Subcutaneous abdominal adipose tissue (tissue), 5 donors: Measurements from ENCODE around the gene PHKA2.
"Not testable (repeated sequence)": the region's sequence is repeated elsewhere in the genome, so short reads cannot be mapped to it uniquely, and the experiment has no call there.

Source experiments
- H3K27ac ChIP-seq: one replicate; pipeline ENCODE4 v1.7.0; 2013; ENCODE audit warnings: low read depth, mild to moderate bottlenecking, inconsistent platforms, low read length, moderate library complexity
- H3K27me3 ChIP-seq, 5 donors: one replicate each; pipeline ENCODE4 v1.7.0; 2013; ENCODE audit warnings: low read length in 5 of 5, inconsistent platforms in 1 of 5; ENCODE audit not compliant: control insufficient read depth in 5 of 5, insufficient read depth in 4 of 5
- H3K36me3 ChIP-seq, 5 donors: one replicate each; pipeline ENCODE4 v1.7.0; 2013; ENCODE audit warnings: low read length in 5 of 5; ENCODE audit not compliant: control insufficient read depth in 5 of 5, insufficient read depth in 5 of 5
- H3K4me1 ChIP-seq, 5 donors: one replicate each; pipeline ENCODE4 v1.7.0; 2013; ENCODE audit warnings: low read length in 5 of 5, mild to moderate bottlenecking in 3 of 5, moderate library complexity in 1 of 5; ENCODE audit not compliant: control insufficient read depth in 5 of 5, insufficient read depth in 5 of 5
- H3K4me3 ChIP-seq, 5 donors: one replicate each; pipeline ENCODE4 v1.7.0; 2013; ENCODE audit warnings: low read length in 5 of 5, low read depth in 1 of 5
- H3K9ac ChIP-seq, 5 donors: one replicate each; pipeline ENCODE4 v1.7.0; 2013; ENCODE audit warnings: low read length in 5 of 5, mild to moderate bottlenecking in 4 of 5, moderate library complexity in 3 of 5
- H3K9me3 ChIP-seq, 5 donors: one replicate each; pipeline ENCODE4 v1.7.0; 2013; ENCODE audit warnings: low read length in 5 of 5; ENCODE audit not compliant: control insufficient read depth in 5 of 5
- donor health status: healthy.
- donor health status: healthy.
- donor health status: healthy.
- donor health status: healthy.
- donor health status: healthy.

Gene PHKA2

GRCh38 chrX:18983666-18984380, at the start of gene PHKA2:
Gene PHKA2 (minus strand): TSS chrX:18984114. CDS start chrX:18983932, 182 bp downstream.
- Histone ChIP-seq H3K4me1 (peaks cover 0 to 26% (median 20%) of the 10 kb centered on the region in 5 donors), H3K36me3 (peaks cover 0 to 7% (median 0%) of the 10 kb centered on the region in 5 donors), H3K4me3 (peak within 1 kb of the TSS; percentile 70 to 87 (median 75)), H3K9me3 (no peaks in the 10 kb centered on the region), H3K27ac (peak within 1 kb of the TSS; percentile 80), H3K9ac (peak within 1 kb of the TSS; percentile 63 to 80 (median 70)), H3K27me3 (peaks cover 0 to 13% (median 2%) of the 10 kb centered on the region in 5 donors)

- Histone ChIP-seq H3K36me3 (no peaks in the 10 kb centered on the region), H3K4me1 (no peaks in the 10 kb centered on the region), H3K9me3 (no peaks in the 10 kb centered on the region), H3K27ac (no peak overlapping the region), H3K9ac (no peak overlapping the region), H3K27me3 (no peaks in the 10 kb centered on the region), H3K4me3 (no peak overlapping the region)
These were observed 46.9 kb upstream of the PHKA2 start for GRCh38 chrX:19030805-19031204.

DNA sequence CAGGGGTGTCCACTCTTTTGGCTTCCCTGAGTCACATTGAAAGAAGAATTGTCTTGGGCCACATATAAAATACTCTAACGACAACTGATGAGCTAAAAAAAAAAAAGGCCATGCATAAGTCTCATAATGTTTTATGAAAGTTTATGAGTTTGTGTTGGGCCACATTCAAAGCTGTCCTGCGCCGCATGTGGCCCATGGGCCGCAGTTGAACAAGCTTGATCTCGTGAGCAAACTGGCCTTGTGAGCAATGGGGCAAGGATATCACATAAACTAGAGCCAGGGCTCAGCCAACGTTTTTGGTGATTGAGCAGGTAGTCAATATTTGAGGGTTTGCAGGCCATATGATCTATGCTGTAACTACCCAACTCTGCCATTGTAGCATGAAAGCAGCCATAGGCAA, 44.6 kb upstream of the PHKA2 start:
- peaks cover 0 to 7% (median 0%) of the 10 kb centered on the region in 5 donors for H3K27me3 ChIP-seq

GRCh38 chrX:19024366-19024765, 40.5 kb upstream of the PHKA2 start:
- no peak overlapping the region for H3K4me3 ChIP-seq
- H3K9ac ChIP-seq = no peak overlapping the region
- no peak overlapping the region for H3K27ac ChIP-seq
- peaks cover 0 to 5% (median 0%) of the 10 kb centered on the region in 5 donors for H3K4me1 ChIP-seq
- peaks cover 0 to 7% (median 0%) of the 10 kb centered on the region in 5 donors for H3K27me3 ChIP-seq
- no peaks in the 10 kb centered on the region for H3K36me3 ChIP-seq
- H3K9me3 ChIP-seq = no peaks in the 10 kb centered on the region

More for the DNA sequence above, 44.6 kb upstream of the PHKA2 start:
- Histone ChIP-seq H3K36me3 (no peaks in the 10 kb centered on the region), H3K9me3 (no peaks in the 10 kb centered on the region), H3K4me1 (peaks cover 0 to 1% (median 0%) of the 10 kb centered on the region in 5 donors), H3K9ac (no peak overlapping the region), H3K4me3 (no peak overlapping the region), H3K27ac (no peak overlapping the region)

DNA sequence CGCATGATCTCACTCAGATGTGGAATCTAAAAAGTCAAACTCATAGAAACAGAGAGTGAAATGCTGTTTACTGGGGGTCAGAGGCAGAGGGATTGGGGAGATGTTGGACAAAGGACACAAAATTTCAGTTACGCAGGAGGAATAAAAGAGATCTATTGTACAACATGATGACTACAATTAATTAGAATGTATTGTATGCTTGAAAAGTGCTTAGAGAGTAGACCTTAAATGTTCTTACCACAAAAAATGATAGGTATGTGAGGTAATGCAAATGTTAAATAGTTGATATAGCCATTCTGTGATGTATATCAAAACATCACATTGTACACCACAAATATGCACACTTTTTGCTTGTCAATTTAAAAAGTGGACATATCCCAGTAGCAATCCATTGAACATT, 36.1 kb upstream of the PHKA2 start:
- peaks cover 0 to 7% (median 0%) of the 10 kb centered on the region in 5 donors for H3K27me3 ChIP-seq
- H3K9ac ChIP-seq = no peak overlapping the region
- no peaks in the 10 kb centered on the region for H3K9me3 ChIP-seq
- no peak overlapping the region for H3K4me3 ChIP-seq
- H3K36me3 ChIP-seq = no peaks in the 10 kb centered on the region
- no peak overlapping the region for H3K27ac ChIP-seq
- peaks cover 0 to 6% (median 0%) of the 10 kb centered on the region in 5 donors for H3K4me1 ChIP-seq

- H3K9ac ChIP-seq = no peak overlapping the region
- no peaks in the 10 kb centered on the region for H3K36me3 ChIP-seq
- H3K4me3 ChIP-seq = no peak overlapping the region
- H3K9me3 ChIP-seq = no peaks in the 10 kb centered on the region
- no peak overlapping the region for H3K27ac ChIP-seq
- peaks cover 0 to 10% (median 0%) of the 10 kb centered on the region in 5 donors for H3K4me1 ChIP-seq
- H3K27me3 ChIP-seq = peaks cover 0 to 9% (median 0%) of the 10 kb centered on the region in 5 donors
These were observed 33.4 kb upstream of the PHKA2 start for GRCh38 chrX:19017271-19017670.

DNA sequence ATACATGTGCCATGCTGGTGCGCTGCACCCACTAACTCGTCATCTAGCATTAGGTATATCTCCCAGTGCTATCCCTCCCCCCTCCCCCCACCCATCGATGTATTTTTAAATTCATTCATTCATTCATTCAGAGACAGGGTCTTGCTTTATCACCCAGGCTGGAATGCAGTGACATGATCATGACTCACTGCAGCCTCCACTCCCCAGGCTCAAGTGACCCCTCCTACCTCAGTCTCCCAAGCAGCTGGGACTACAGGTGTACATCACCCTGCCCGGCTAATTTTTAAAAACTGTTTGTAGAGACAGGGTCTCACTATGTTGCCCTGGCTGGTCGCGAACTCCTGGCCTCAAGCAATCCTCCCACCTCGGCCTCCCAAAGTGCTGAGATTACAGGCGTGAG, 32.7 kb upstream of the PHKA2 start:
- H3K27me3 ChIP-seq, H3K9me3 ChIP-seq, H3K27ac ChIP-seq, H3K4me1 ChIP-seq, H3K9ac ChIP-seq, H3K36me3 ChIP-seq, H3K4me3 ChIP-seq: not testable (repeated sequence)

GRCh38 chrX:19007868-19008267, 24.0 kb upstream of the PHKA2 start:
- Histone ChIP-seq H3K27ac (no peak overlapping the region), H3K36me3 (peaks cover 0 to 9% (median 4%) of the 10 kb centered on the region in 5 donors), H3K4me1 (no peaks in the 10 kb centered on the region), H3K9me3 (no peaks in the 10 kb centered on the region), H3K4me3 (no peak overlapping the region), H3K27me3 (peaks cover 0 to 4% (median 0%) of the 10 kb centered on the region in 5 donors), H3K9ac (no peak overlapping the region)

DNA sequence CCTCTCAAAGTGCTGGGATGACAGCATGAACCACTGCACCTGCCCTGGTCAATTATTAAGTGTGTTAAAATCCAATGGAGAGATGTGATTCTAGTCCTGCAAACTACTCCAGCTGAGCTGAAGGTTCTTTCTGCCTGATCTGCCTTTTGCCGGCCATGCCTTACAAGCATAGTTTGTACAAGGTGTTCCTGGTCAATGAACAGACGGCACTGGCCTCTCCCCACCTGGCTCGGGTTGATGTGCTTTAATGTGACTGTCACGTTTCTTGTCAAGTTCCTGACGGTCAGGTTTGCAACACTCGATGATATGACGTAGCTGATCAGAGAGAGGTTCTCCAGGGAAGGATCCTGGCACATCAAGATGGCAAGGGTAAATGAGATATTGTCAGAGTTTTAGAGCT, 23.1 kb upstream of the PHKA2 start:
- Histone ChIP-seq H3K36me3 (peaks cover 0 to 9% (median 4%) of the 10 kb centered on the region in 5 donors), H3K4me3 (no peak overlapping the region), H3K9me3 (no peaks in the 10 kb centered on the region), H3K9ac (no peak overlapping the region), H3K27ac (no peak overlapping the region), H3K27me3 (peaks cover 0 to 4% (median 0%) of the 10 kb centered on the region in 5 donors), H3K4me1 (no peaks in the 10 kb centered on the region)

- Histone ChIP-seq H3K27me3 (peaks cover 0 to 4% (median 0%) of the 10 kb centered on the region in 5 donors), H3K9ac (no peak overlapping the region), H3K4me1 (no peaks in the 10 kb centered on the region), H3K4me3 (no peak overlapping the region), H3K27ac (no peak overlapping the region), H3K9me3 (no peaks in the 10 kb centered on the region), H3K36me3 (peaks cover 0 to 9% (median 4%) of the 10 kb centered on the region in 5 donors)
These were observed 22.0 kb upstream of the PHKA2 start for GRCh38 chrX:19005909-19006308.
